Tibial nerve (tissue), 4 donors: Measurements from ENCODE around the gene IL1RL1.

ENCODE experiments used
- CTCF ChIP-seq, 5 experiments: fragments of 200-600 bp in 3 of 5; fragments of 450-650 bp in 2 of 5; sonication (generic) in 3 of 5; IDR thresholded peaks; one replicate each; pipeline ENCODE4 v1.5.1; 2016 to 2019; ENCODE audit warnings: antibody characterized with exemption in 5 of 5, mild to moderate bottlenecking in 3 of 5, moderate library complexity in 2 of 5
- EP300 ChIP-seq, 2 donors: sonication (generic); formaldehyde crosslinking; IDR thresholded peaks; one replicate each; pipeline ENCODE4 v1.6.1; 2017; ENCODE audit warnings: antibody characterized with exemption in 2 of 2, mild to moderate bottlenecking in 1 of 2
- POLR2A ChIP-seq, 2 donors: fragments of 450-650 bp; IDR thresholded peaks; one replicate each; pipeline ENCODE4 v1.6.1; 2017; ENCODE audit warnings: antibody characterized with exemption in 2 of 2, mild to moderate bottlenecking in 2 of 2, moderate library complexity in 2 of 2

- no peak for TF ChIP-seq CTCF (IDR thresholded peaks at IDR 0.05)
- TF ChIP-seq POLR2A (IDR thresholded peaks at IDR 0.05): no peak
- no peak for TF ChIP-seq EP300 (IDR thresholded peaks at IDR 0.05)
Measured at GRCh38 chr2:102366406-102367112, 55.2 kb downstream of the IL1RL1 start.
